COLO668 (cell line): ENCODE measurements around the gene SHROOM2.

Experiments
- DNase-seq: peaks from one replicate; lab custom pipeline; 2025; ENCODE audit not compliant: unreplicated experiment; lab: John Stamatoyannopoulos, UW

SHROOM2 gene

DNA sequence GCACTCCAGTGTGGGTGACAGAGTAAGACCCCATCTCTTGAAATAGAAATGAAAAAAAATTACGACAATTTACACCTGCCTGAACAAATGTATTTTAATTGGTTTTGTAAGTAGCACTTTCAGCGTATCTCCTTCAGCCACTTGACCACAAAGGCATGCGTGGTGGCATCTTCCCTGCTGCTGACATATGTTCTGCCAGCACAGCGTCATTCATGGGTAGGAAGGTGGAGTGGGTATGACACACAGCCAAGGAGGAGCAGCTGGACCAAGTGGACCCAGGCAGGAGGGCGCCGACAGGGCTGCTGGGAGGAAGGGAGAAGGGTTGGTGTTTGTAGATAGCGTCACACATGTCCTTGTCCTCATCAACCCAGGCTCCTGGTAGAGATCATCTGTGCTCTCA is 152.3 kb downstream of the SHROOM2 start:
- DNase-seq: no peak

DNA sequence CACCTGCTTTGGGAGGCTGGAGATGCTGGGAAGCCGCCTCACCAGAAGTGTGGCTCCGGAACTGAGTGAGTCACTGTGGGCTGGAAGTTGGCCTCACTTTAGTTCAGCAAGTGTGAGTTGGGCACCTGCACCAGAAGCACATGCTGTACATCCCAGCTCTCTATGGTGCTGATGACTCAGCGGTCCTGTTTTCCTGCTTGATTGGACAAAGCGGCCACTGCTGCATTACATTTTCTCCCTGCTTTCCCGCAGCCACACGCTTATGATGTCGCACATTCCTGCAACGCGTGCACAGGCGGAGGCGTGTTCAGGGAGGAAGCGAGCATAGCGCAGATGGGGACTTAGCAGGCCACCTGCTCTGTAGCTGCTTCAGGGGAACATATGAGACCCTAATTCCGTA is 154.2 kb downstream of the SHROOM2 start:
- no peak for DNase-seq

DNA sequence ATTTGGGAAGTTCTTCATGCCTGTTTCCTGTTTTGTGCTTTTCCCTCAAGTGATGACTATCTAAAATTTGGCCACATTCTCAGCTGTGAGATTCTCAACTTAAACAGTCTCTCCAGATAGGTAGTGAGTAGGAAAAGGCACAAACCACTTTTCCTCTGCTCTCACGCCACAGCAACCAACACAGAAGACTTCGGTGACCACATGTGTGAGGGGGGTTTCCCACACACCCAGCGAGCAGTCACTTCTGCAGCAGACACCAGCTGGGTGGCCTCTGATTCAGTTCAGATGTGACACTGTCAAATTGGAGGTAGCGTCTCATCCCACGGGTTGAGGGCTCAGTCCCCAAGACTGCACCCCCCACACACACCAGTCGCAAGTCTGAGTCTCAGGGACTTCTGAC is 155.9 kb downstream of the SHROOM2 start:
- DNase-seq: no peak

DNA sequence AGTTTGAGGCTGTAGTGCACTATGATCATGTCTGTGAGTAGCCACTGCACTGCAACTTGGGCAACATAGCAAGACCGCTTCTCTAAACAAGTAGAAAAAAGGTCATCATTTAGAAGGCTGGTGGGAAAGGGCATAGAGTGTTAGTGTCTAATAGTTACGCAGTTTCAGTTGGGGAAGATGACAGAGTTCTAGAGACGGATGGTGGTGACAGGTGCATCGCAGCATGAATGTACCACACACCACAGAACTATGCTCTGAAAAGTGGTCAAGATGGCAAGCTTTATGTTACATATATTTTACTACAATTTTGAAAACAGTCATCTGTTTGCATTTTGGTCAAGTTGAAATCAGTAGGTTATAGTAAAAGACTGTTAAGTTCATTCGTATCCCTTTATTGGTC is 157.2 kb downstream of the SHROOM2 start:
- DNase-seq: no peak

DNA sequence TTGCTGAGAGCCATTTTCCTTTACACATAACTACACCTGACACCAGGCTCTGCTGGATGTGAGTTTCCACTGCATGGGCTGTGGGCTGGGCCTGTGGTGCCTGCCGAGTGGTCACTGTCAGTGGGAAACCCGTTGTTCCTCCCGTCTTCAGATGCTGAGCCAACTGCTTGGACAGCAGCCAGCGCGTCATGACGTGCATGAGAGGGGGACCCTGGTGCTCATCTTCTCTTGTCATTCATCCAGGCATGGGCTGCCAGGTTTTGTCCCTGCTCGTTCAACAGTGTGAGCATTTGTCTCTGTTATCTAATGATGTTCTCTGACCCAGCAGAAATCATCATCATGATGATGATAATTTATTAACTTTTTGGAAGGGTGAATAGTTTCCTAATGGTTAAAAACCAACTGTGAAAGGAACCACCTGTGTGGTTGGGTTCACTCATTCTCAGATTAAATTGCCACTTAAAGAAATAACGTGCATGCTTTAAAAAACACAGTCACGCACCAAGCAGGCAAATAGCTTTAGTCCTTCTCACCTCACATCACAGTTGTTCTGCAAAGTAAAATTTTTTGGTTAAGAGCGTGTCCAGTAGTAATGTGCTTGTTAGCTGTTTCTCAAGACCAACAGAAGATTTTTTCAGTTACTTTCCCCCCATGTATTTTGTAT is 161.0 kb downstream of the SHROOM2 start:
- DNase-seq: no peak

DNA sequence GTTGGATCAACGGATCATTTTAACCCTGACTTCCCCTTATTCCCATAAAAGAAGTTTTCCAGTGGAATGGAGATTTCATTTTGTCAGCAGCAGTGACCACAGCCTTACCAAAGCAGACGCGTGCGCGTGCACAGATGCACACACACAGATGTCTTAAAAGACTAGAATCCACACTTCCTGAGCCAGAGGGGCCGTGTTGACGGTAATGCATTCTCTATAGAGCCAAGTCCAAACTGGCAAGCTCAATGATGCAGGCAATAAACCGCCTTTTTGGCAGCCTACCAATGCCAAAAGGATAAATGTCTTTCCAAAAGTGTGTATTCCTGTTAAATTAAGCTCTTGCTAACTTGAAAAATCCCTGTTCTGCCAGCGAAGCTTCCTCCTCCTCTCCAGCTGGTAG is 162.2 kb downstream of the SHROOM2 start:
- DNase-seq: no peak

DNA sequence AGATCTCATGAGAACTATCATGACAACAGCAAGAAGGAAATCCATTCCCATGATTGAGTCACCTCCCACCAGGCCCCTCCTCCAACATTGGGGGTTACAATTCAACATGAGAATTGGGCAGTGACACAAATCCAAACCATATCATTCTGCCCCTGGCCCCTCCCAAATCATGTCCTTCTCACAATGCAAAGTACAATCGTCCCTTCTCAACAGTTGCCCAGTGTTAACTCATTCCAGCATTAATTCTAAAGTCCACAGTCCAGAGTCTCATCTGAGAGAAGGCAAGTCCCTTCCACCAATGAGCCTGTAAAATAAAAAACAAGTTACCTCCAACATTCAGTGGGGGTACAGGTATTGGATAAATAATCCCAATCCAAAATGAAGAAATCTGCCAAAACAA is 166.1 kb downstream of the SHROOM2 start:
- DNase-seq: no peak

DNA sequence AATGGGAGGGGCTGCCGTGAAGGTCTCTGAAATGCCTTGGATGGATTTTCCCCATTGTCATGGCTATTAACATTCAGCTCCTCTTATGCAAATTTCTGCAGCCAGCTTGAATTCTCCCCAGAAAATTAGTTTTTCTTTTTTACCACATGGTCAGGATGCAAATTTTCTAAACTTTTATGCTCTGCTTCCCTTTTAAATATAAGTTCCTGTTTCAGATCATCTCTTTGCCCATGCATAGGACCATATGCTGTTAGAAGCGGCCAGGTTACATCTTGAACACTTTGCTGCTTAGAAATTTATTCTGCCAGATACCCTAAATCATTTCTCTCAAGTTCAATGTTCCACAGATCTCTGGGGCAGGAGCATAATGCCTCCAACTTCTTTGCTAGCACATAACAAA is 167.2 kb downstream of the SHROOM2 start:
- no peak for DNase-seq

DNA sequence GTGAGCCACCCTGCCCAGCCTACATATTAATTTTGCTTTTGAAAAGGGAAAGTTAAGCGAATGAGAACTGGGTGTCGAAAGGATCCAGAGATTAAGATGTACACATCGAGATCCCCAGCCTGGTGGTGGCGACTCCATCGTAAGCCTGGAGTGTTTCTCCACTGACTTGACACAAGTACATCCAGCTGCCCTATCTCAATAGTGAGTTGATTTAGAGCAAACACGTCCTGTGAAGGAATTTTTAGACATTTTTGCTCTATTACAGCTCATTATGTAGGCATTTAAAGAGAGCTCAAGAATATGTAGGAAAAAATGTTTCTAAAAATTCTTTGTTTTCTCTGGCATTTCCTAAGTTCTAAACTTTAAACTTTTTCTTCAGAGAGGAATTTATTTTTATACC is 169.3 kb downstream of the SHROOM2 start:
- no peak for DNase-seq

DNA sequence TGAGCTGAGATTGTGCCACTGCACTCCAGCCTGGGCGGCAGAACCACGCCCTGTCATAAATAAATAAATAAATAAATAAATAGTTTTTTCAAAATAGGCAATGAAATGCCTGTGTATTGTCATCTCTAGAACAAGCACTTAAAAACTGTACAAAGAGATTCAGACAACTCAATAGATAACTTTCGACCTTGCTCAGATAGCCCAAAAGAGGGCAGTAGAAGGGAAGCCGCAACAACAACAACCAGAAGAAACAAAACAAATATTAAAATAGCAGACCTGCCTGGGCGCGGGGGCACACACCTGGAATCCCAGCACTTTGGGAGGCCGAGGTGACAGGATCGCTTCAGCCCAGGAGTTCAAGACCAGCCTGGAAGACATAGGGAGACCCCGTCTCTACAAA is 171.5 kb downstream of the SHROOM2 start:
- no peak for DNase-seq

DNA sequence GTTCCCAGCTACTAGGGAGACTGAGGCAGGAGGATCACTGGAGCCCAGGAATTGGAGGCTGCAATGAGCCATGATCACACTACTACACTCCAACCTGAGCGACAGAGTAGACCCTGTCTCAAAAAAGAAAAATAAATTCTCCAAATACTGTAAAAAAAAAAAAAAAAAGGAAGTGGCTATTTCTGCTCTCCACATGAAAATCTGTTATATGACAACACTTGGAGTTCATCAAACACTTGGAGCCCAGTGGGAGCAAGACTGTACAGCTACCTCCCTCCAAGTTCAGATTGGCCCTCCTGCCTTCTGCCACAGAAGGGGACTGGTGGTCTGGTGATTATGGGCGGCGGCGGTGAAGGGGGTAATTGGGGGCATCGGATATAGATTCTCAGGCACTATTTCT is 172.0 kb downstream of the SHROOM2 start:
- DNase-seq: no peak

DNA sequence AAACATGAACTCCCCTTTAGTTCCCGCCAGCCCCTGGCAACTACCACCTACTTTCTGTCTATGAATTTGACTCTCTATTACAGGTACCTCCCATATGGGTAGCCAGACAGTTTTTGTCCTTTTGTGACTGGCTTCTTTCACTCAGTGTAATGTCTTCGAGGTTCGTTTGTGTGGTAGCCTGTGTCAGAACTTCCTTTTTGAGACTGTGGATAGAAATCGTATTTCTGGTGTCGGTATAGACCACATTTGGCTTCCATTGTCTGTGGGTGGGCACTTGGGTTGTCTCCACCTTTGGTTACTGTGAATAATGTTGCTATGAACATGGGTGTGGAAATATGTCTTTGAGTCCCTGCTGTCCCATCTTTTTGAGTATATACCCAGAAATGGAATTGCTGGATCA is 175.5 kb downstream of the SHROOM2 start:
- DNase-seq: no peak

DNA sequence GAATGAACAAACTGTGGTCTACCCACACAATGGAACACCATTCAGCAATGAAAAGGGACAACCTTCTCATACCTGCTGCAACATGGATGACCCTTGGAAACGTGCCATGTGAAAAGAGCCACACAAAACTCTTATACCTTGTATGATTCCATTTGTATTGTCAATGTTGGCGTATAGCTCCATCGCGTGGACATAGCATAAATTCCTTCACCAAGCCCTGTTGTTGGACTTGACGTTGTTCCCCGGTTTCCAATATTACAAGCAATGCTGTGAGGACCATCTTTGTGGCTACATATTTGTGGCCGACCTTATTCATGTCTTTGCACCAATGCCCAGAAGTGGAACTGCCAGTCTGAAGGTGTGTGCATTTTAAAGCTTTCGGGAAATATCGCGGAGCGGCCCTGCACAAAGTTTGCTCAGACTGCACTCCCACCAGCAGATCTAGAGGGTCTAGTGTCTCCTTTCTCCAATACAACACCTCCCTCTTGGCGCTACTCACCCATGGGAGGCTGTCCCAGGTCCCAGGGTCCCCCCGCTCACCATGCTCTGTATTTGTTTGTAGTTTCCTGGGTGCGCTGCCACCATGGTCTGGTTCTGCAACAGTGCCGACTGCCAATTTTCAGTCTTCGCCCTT is 180.7 kb downstream of the SHROOM2 start, which contains the start of gene CLDN34:
CLDN34 (plus strand) TSS at position 584 of the 634 bp plus-strand sequence; CDS start at position 584, 0 bp downstream.
- DNase-seq: no peak

DNA sequence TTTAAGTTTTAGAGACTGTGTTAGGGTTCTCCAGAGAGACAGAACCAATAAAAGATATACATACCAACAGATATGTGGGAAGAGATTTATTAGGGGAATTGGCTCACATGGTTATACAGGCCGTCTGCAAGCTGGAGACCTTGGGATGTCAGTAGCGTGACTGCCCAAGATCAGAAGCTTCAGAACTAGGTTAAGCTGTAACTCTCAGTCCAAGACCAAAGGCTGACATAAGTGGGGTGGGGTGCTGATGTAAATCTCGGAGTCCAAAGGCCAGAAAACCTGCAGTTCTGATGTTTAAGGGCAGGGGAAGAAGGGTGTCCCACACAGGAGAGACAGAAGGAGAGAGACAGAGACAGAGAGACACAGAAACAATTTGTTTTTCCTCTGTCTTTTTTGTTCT is 191.4 kb downstream of the SHROOM2 start:
- no peak for DNase-seq

DNA sequence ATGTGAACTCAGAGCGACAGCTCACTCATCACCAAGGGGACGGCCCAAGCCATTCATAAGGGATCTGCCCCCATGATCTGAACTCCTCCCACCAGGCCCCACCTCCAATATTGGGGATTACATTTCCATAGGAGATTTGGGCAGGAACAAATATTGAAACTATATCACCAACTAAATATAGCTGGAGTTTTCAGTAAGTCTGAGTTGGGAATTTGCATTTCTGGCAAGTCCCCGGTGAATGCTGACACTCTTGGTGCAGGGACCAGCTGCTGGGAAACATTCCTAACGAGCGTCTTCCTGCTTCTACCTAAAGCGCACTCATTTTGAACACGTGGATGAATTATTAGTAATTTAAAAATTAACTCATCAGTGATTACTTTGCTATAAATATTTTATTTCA is 194.2 kb downstream of the SHROOM2 start:
- DNase-seq: no peak

DNA sequence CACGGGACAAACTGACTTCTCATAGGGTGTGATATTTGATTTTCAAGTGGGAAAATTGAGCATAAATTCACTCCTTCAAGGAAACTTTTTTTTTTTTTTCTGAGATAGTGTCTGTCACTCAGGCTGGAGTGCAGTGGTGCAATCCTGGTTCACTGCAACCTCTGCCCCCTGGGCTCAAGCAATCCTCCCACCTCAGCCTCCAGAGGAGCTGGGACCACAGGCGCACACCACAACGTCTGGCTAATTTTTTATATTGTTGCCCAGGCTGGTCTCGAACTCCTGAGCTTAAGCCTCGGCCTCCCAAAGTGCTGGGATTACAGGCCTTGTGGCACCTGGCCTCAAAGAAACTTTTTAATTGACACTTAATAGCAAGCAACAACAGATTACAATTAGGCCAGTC is 194.7 kb downstream of the SHROOM2 start:
- DNase-seq: no peak

DNA sequence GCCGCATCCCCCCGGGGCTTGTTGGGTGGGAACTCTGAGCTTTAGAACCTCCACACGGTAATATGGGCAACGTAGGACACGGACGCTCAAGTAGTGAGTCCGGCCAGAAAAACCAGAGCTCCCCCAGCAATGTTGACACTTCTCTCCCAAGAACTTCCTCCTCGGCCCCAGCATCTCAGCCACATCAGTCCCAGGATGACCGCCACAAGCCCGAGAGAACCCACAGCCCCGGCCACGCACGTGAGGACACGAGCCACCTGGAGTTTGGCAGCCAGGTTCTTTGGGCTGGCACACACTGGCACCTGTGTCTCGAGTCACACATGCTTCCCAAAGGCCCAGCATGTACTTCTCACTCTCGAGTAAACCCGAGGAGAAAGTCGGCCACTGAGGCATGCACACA is 197.2 kb downstream of the SHROOM2 start:
- DNase-seq: no peak

DNA sequence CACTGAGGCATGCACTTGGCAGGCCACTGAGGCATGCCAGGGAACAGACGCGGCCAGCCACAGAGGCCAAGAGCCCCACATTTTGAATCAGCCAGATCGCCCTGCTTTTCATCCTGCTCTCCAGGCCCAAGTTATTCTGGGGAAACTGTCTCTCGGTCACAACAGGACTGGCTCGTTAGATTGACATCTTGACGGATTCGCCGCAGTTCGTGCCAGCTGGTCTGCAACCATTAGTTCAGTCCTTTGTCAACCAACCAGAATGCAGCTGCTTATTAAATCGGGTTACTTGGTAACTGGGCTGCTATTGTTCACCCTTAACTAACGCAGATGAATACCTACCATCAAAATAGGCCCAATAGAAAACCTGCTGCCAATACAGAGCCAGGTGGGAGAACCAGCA is 197.6 kb downstream of the SHROOM2 start:
- DNase-seq: no peak

DNA sequence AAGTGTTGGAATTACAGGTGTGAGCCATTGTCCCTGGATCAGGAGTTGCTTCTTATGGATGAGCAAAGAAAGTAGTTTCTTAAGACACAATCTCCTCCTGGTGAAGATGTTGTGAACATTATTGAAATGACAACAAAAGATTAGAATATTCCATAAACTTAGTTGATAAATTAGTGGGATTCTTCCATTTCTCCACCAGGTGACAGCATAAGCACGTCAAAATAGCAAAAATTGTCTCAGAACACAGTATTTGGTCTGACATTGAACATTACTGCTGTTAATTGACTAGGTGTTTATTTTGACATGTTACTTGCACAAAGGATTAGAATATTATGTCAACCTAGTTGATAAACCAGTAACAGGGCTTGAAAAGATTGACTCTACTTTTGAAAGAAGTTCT is 202.5 kb downstream of the SHROOM2 start:
- DNase-seq: no peak

DNA sequence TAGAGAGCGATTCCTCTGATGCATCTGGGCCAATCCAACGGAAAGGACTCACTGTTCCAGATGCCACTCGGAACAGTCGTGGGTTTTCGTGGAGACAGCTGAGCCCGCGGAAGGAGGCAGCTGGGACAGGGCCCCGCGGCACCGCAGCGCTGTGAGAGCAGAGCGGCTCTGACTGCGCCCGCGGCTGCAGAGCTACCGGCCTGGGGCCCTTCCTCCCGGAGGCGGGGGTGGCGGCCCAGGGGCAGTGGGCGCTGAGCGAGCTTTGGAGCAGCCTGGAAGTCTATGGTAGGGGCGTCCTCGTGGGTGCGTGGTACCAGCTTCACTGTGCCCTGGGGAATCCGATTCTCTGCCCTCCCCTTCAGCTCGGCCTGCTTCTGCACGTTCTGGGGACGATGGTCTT is 205.8 kb downstream of the SHROOM2 start:
- no peak for DNase-seq

DNA sequence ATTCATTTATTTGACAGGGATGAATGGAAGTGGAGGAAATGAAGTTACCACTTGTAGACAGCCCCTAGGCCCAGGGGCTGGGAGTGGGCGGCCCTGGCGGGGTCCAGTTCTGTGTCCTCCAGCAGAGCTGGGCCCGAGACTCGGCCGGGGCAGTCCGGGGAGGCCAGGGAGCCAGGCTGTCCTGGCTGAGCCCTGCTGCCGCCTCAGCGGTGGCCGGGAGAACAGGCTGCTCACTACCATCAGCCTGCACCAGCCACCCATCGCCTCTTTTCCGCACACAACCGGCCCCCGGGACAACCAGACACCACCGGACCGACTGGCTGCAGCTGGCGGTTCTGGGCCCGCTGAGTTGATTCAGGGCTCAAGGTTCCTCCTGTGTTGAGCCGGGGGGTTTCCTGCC is 206.5 kb downstream of the SHROOM2 start:
- no peak for DNase-seq

DNA sequence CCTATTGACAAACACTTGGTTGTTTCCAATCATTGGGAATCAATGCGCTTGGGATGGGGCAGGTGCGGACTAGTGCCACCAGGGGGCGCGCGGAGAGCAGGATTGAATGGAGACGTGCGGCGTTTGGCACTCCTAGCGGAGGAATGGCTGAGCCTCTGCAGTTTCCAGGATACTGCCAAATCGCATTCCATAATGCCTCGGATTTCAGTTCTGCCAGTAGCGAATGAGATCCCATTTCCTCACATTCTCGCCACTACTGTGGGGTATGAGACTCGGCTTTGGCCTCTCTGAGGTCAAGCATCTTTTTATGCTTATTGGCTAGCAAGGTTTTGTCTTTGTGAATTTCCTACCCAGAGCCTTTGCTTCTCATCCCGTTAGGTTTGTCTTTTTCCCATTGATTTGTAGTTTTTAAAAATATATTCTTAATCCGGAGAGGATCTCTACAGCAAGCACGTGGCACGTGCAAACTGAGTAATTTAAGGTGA is 209.7 kb downstream of the SHROOM2 start:
- DNase-seq: peak; percentile 76

DNA sequence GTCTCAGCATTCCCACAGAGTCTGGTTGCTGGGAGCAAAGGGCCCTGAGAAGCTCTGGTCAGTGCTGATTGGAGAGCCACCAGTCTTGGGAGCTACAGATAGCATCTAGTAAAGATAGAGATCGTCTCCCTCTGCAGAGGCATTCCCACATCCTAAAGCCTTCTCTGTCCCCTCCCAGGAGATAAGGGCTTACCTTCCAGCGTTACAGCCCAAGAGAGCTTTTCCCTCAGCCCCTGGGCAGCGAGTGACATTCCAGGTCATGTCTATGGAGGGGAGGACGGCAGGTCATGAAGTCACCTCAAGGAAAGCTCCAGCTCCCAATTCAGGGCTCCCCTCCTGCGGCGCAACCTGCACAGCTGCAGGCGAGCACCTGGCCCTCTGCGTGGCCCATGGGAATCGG is 210.8 kb downstream of the SHROOM2 start:
- DNase-seq: no peak
